K562 (cell line): ENCODE data around the gene GPC3. TPM values are rescaled to one million over a fixed set of nuclear protein-coding genes. Genes with fewer than 3 reads are reported as not detected.

Source experiments
- ATAC-seq: fragments of 200-7000 bp; cut with Tn5 transposase; 3 replicates; pipeline ENCODE4 v1.9.1; 2020; ENCODE audit warnings: moderate library complexity
- BruUV-seq: library from RNA; stranded (reverse); fragments of 400-500 nt; replicated peaks from 2 replicates; lab custom pipeline; 2021; lab: Mats Ljungman, UMichigan
- CTCF ChIA-PET: fragments of 300-600 bp; formaldehyde crosslinking; extraction: SDS; loops from one replicate; lab custom pipeline; 2021; ENCODE audit warnings: low intra/inter-chr PET ratio; lab: Yijun Ruan, JAX
- POLR2A ChIA-PET: fragments of 300-600, 350-650 bp; sonication (Branson Sonifier 250); formaldehyde crosslinking; extraction: SDS; loops from one replicate; lab custom pipeline; 2021; ENCODE audit warnings: antibody characterized with exemption, inconsistent platforms; lab: Yijun Ruan, JAX
- DNase-seq, 4 experiments: peaks; one replicate each; pipeline versions ENCODE4 v3.0.0 to v3.0.0-alpha.2; 2011 to 2018; ENCODE audit warnings: low spot score in 3 of 4, mixed read lengths in 3 of 4; ENCODE audit errors: extremely low read depth in 1 of 4
- FAIRE-seq: peaks from 2 replicates; lab custom pipeline; 2011; peaks lifted over from hg19 to GRCh38; lab: Jason Lieb, UNC
- H2AFZ ChIP-seq: 2 replicates; pipeline ENCODE4 v1.6.0; 2011; ENCODE audit warnings: low read depth, low read length, control low read depth, inconsistent platforms
- H3K27ac ChIP-seq: fragments of 200-600 bp; 3 replicates; pipeline ENCODE4 v1.8.0; 2011; ENCODE audit warnings: low read depth, mild to moderate bottlenecking, control low read depth, inconsistent platforms, low read length, moderate library complexity, mixed read lengths; ENCODE audit errors: extremely low read depth
- H3K27me3 ChIP-seq, 2 experiments: fragments of 300-600 bp in 1 of 2; 2 replicates in 1 of 2; 3 replicates in 1 of 2; pipeline versions ENCODE4 v1.6.0 to v1.8.0; 2011; ENCODE audit warnings: inconsistent platforms in 2 of 2, low read length in 2 of 2, mild to moderate bottlenecking in 1 of 2, mixed read lengths in 1 of 2, moderate library complexity in 1 of 2; ENCODE audit not compliant: control insufficient read depth in 2 of 2, insufficient read depth in 2 of 2
- H3K36me3 ChIP-seq: fragments of 300-600 bp; 3 replicates; pipeline ENCODE4 v1.8.0; 2011; ENCODE audit warnings: mild to moderate bottlenecking, low read length, inconsistent platforms; ENCODE audit not compliant: control insufficient read depth, insufficient read depth
- H3K4me1 ChIP-seq, 2 experiments: fragments of 200-600 bp in 1 of 2; replicated peaks in 1 of 2; 2 replicates in 1 of 2; 3 replicates in 1 of 2; pipeline versions ENCODE4 v1.5.1 to v1.8.0; 2011; ENCODE audit warnings: inconsistent platforms in 2 of 2, low read length in 2 of 2, mild to moderate bottlenecking in 1 of 2, mixed read lengths in 1 of 2, moderate library complexity in 1 of 2; ENCODE audit not compliant: control insufficient read depth in 2 of 2, insufficient read depth in 2 of 2
- H3K4me2 ChIP-seq: 2 replicates; pipeline ENCODE4 v1.6.1; 2011; ENCODE audit warnings: low read length, control low read depth, inconsistent platforms, mixed read lengths; ENCODE audit not compliant: insufficient read depth
- H3K4me3 ChIP-seq: fragments of 200-600 bp; sonication (generic), shearing (Covaris generic); 2 replicates; pipeline ENCODE4 v1.5.1; 2016; ENCODE audit warnings: control low read depth, inconsistent platforms
- H3K79me2 ChIP-seq: fragments of 200-600 bp; 3 replicates; pipeline ENCODE4 v1.8.0; 2011; ENCODE audit warnings: low read length, inconsistent platforms; ENCODE audit not compliant: control insufficient read depth, insufficient read depth
- H3K9ac ChIP-seq, 2 experiments: 2 replicates each; pipeline versions ENCODE4 v1.6.0 to v1.6.1; 2011; ENCODE audit warnings: low read depth in 2 of 2, low read length in 2 of 2, control low read depth in 1 of 2, inconsistent platforms in 1 of 2, mild to moderate bottlenecking in 1 of 2, mixed read lengths in 1 of 2; ENCODE audit not compliant: insufficient read depth in 1 of 2
- H3K9me1 ChIP-seq: one replicate; pipeline ENCODE4 v1.6.0; 2011; ENCODE audit warnings: inconsistent platforms, mild to moderate bottlenecking, low read length, moderate library complexity; ENCODE audit not compliant: control insufficient read depth, insufficient read depth
- H3K9me3 ChIP-seq: replicated peaks from 2 replicates; pipeline ENCODE4 v1.5.1; 2011; ENCODE audit warnings: low read depth, low read length, inconsistent platforms; ENCODE audit not compliant: control insufficient read depth, insufficient read depth
- H4K20me1 ChIP-seq: replicated peaks from 2 replicates; pipeline ENCODE4 v1.6.1; 2011; ENCODE audit warnings: low read length, inconsistent platforms, mixed read lengths; ENCODE audit not compliant: control insufficient read depth, insufficient read depth
- ARID3B ChIP-seq: fragments of 250-450 bp; sonication (Bioruptor Pico); IDR thresholded peaks from 2 replicates; pipeline ENCODE4 v1.4.0; 2020; ENCODE audit warnings: borderline replicate concordance
- ARID4B ChIP-seq: sonication (generic); formaldehyde crosslinking; IDR thresholded peaks from 2 replicates; pipeline ENCODE4 v1.8.0; 2022; ENCODE audit warnings: mild to moderate bottlenecking, missing genetic modification reagents
- CBFA2T3 ChIP-seq: fragments of 450-650 bp; IDR thresholded peaks from 2 replicates; pipeline ENCODE4 v1.6.1; 2017
- SRSF9 ChIP-seq: fragments of 200-400 bp; formaldehyde crosslinking; IDR thresholded peaks from 2 replicates; pipeline ENCODE4 v1.6.1; 2017; ENCODE audit warnings: low read depth, low read length, borderline replicate concordance
- WGBS: fragments of 100-300 bp; shearing (Covaris generic); methylation state at CpG from one replicate; pipeline ENCODE4 v1.1.6; 2016; ENCODE audit warnings: low coverage, mixed read lengths; ENCODE audit not compliant: insufficient coverage; ENCODE audit errors: missing lambda C conversion rate; 5-methylcytosine and 5-hydroxymethylcytosine counted together
- in situ Hi-C: fragments of 300-500 bp; cut with MboI; formaldehyde crosslinking; loops from 4 replicates; pipeline ENCODE4 v1.15.0; 2018; ENCODE audit warnings: inconsistent platforms, mixed read lengths
- intact Hi-C: fragments of 100-400 bp; cut with micrococcal nuclease; formaldehyde crosslinking; loops from 2 replicates; pipeline ENCODE4 v1.14.2; 2022
- polyA plus RNA-seq, 8 experiments: library from polyadenylated mRNA; depleted of rRNA in 4 of 8; stranded (reverse) in 5 of 8; unstranded in 3 of 8; fragments of >200 nt; fragmentation: Nextera tagmentation in 2 of 8; fragmentation: Illumina TruSeq in 1 of 8; extraction: Ambion mirVana in 2 of 8; extraction: Trizol in 1 of 8; gene quantifications; 2 replicates each; pipeline versions ENCODE4 v1.2.1 to v1.2.3, GENCODE V29; 2011 to 2014; ENCODE audit warnings: inconsistent platforms in 1 of 8, missing spikeins in 1 of 8
- total RNA-seq, 7 experiments: library from RNA; depleted of rRNA in 6 of 7; stranded (reverse); fragments of >200 nt in 6 of 7; fragmentation: Illumina TruSeq in 2 of 7; extraction: Trizol in 2 of 7; gene quantifications; 2 replicates each; pipeline versions ENCODE4 v1.2.1 to v1.2.3, GENCODE V29; 2011 to 2021; ENCODE audit warnings: low replicate concordance in 1 of 7

Gene GPC3
- total and polyA plus RNA-seq, 9 of the 15 experiments (the other 6 are each of a cell fraction or from before 2014, with no cell fraction given): 0.42 TPM; not detected in 8

GRCh38 chrX:133907606-133908005 is 77.8 kb downstream of the GPC3 start:
- CTCF ChIA-PET: no interaction called here
- ATAC-seq: no peak
- intact Hi-C loops (no loop called here), in situ Hi-C loops (no loop called here)
- Histone ChIP-seq H2AFZ (no peak overlapping the region), H3K27me3 (no peaks in the 10 kb centered on the region), H3K4me3 (no peak overlapping the region), H4K20me1 (no peaks in the 10 kb centered on the region), H3K27ac (no peak overlapping the region), H3K36me3 (no peaks in the 10 kb centered on the region), H3K9ac (no peak overlapping the region), H3K4me2 (no peak overlapping the region), H3K79me2 (no peaks in the 10 kb centered on the region), H3K9me3 (no peaks in the 10 kb centered on the region), H3K4me1 (no peaks in the 10 kb centered on the region), H3K9me1 (no peaks in the 10 kb centered on the region)
- FAIRE-seq: no peak
- DNase-seq: no peak
- 0% methylated on average over 2 of the region's 2 CpGs for WGBS
- no TSS peak for BruUV-seq
- TF ChIP-seq CBFA2T3: no peak
- POLR2A ChIA-PET: no interaction called here

GRCh38 chrX:133905305-133905704 is 80.1 kb downstream of the GPC3 start:
- DNase-seq: no peak
- H3K27me3 ChIP-seq: no peaks in the 10 kb centered on the region
- no peaks in the 10 kb centered on the region for H3K36me3 ChIP-seq
- TF ChIP-seq SRSF9 (no peak), ARID3B (no peak), ARID4B (CRISPR knock-in tag) (no peak)
- H3K27ac ChIP-seq: no peak overlapping the region
- no peak overlapping the region for H3K4me2 ChIP-seq
- no peaks in the 10 kb centered on the region for H3K4me1 ChIP-seq
- POLR2A ChIA-PET: no interaction called here
- H4K20me1 ChIP-seq: no peaks in the 10 kb centered on the region
- CTCF ChIA-PET: no interaction called here
- H3K9ac ChIP-seq: no peak overlapping the region
- H3K9me1 ChIP-seq: no peaks in the 10 kb centered on the region
- FAIRE-seq: no peak
- ATAC-seq: no peak
- intact Hi-C loops (no loop called here), in situ Hi-C loops (no loop called here)
- H2AFZ ChIP-seq: no peak overlapping the region
- WGBS: 6% methylated on average over 3 of the region's 3 CpGs
- BruUV-seq: no TSS peak
- H3K9me3 ChIP-seq: no peaks in the 10 kb centered on the region
- no peak overlapping the region for H3K4me3 ChIP-seq
- H3K79me2 ChIP-seq: no peaks in the 10 kb centered on the region
